HepG2 (cell line): Measurements from ENCODE around the gene DIAPH3. TPM values are rescaled to one million over a fixed set of nuclear protein-coding genes. Genes with fewer than 3 reads are reported as not detected.

Source experiments
- ATF5 ChIP-seq: sonication (generic); formaldehyde crosslinking; IDR thresholded peaks from 2 replicates; pipeline ENCODE4 v1.4.0; 2020; ENCODE audit warnings: mild to moderate bottlenecking, low read depth, missing genetic modification reagents
- ELF1 ChIP-seq: sonication (generic); formaldehyde crosslinking; IDR thresholded peaks from 2 replicates; pipeline ENCODE4 v1.4.0; 2020; ENCODE audit warnings: missing genetic modification reagents
- KAT7 ChIP-seq: IDR thresholded peaks from 2 replicates; pipeline ENCODE4 v1.6.1; 2018; ENCODE audit warnings: borderline replicate concordance, missing compliant biosample characterization
- MLXIP ChIP-seq: sonication (generic); formaldehyde crosslinking; IDR thresholded peaks from 2 replicates; pipeline ENCODE4 v1.9.0; 2021; ENCODE audit warnings: missing genetic modification reagents, borderline replicate concordance
- PAX8 ChIP-seq: sonication (generic); formaldehyde crosslinking; IDR thresholded peaks from 2 replicates; pipeline ENCODE4 v1.8.0; 2022; ENCODE audit warnings: mild to moderate bottlenecking, missing genetic modification reagents, borderline replicate concordance
- RARA ChIP-seq: IDR thresholded peaks from 2 replicates; pipeline ENCODE4 v1.6.1; 2016; ENCODE audit warnings: missing genetic modification reagents, missing compliant biosample characterization
- TBX2 ChIP-seq: sonication (generic); formaldehyde crosslinking; IDR thresholded peaks from 2 replicates; pipeline ENCODE4 v1.5.0; 2020; ENCODE audit warnings: missing genetic modification reagents, mild to moderate bottlenecking, borderline replicate concordance
- THYN1 ChIP-seq: sonication (generic); formaldehyde crosslinking; IDR thresholded peaks from 2 replicates; pipeline ENCODE4 v1.8.1; 2023; ENCODE audit warnings: low read depth, mild to moderate bottlenecking, moderate library complexity, missing genetic modification reagents, borderline replicate concordance
- YEATS4 ChIP-seq: sonication (generic); formaldehyde crosslinking; IDR thresholded peaks from 2 replicates; pipeline ENCODE4 v1.4.0; 2020; ENCODE audit warnings: missing genetic modification reagents, borderline replicate concordance
- ZBTB49 ChIP-seq: sonication (generic); formaldehyde crosslinking; IDR thresholded peaks from 2 replicates; pipeline ENCODE4 v1.4.0; 2020; ENCODE audit warnings: missing genetic modification reagents, borderline replicate concordance
- ZNF550 ChIP-seq: sonication (generic); formaldehyde crosslinking; IDR thresholded peaks from 2 replicates; pipeline ENCODE4 v1.4.0; 2020; ENCODE audit warnings: mild to moderate bottlenecking, missing genetic modification reagents, borderline replicate concordance
- ZNF562 ChIP-seq: sonication (generic); formaldehyde crosslinking; IDR thresholded peaks from 2 replicates; pipeline ENCODE4 v1.8.0; 2022; ENCODE audit warnings: missing genetic modification reagents, borderline replicate concordance
- ZNF576 ChIP-seq: sonication (generic); formaldehyde crosslinking; IDR thresholded peaks from 2 replicates; pipeline ENCODE4 v1.4.0; 2020; ENCODE audit warnings: mild to moderate bottlenecking, missing genetic modification reagents
- polyA plus RNA-seq, 8 experiments: library from polyadenylated mRNA; depleted of rRNA in 3 of 8; stranded (reverse) in 7 of 8; unstranded in 1 of 8; fragments of >200 nt; fragmentation: Illumina TruSeq in 4 of 8; extraction: Trizol in 4 of 8; gene quantifications; 2 replicates each; pipeline versions ENCODE4 v1.2.1 to v1.2.3, GENCODE V29; 2011 to 2016; ENCODE audit warnings: low read depth in 4 of 8, missing spikeins in 1 of 8, mixed read lengths in 1 of 8; ENCODE audit not compliant: insufficient read depth in 1 of 8
- total RNA-seq, 5 experiments: library from RNA; depleted of rRNA; stranded (reverse); fragments of >200 nt; fragmentation: Illumina TruSeq; extraction: Trizol; gene quantifications; 2 replicates each; pipeline ENCODE4 v1.2.3, GENCODE V29; 2016; ENCODE audit warnings: low read depth in 1 of 5
- TF ChIP-seq, protein P1 (sequence below): sonication (generic); formaldehyde crosslinking; IDR thresholded peaks from 2 replicates; pipeline ENCODE4 v1.4.0; 2020; ENCODE audit warnings: missing genetic modification reagents
- TF ChIP-seq, protein P2 (sequence below), 2 experiments: sonication (generic) in 1 of 2; formaldehyde crosslinking in 1 of 2; IDR thresholded peaks; 2 replicates each; pipeline versions ENCODE4 v1.4.0 to v1.6.1; 2016 to 2020; ENCODE audit warnings: borderline replicate concordance in 1 of 2, low read depth in 1 of 2, mild to moderate bottlenecking in 1 of 2, missing genetic modification reagents in 1 of 2

Gene DIAPH3
- total and polyA plus RNA-seq, 2 of the 13 experiments (the other 11 are each of a cell fraction or from before 2014, with no cell fraction given): 4.0 to 9.3 TPM

- TF ChIP-seq ZBTB49 (no peak), ELF1 (no peak), ZNF562 (no peak), ATF5 (CRISPR knock-in tag) (no peak), TBX2 (no peak), ZNF550 (CRISPR knock-in tag) (no peak), YEATS4 (CRISPR knock-in tag) (no peak), PAX8 (CRISPR knock-in tag) (no peak), THYN1 (CRISPR knock-in tag) (no peak), ZNF576 (CRISPR knock-in tag) (no peak), KAT7 (CRISPR knock-in tag) (no peak), RARA (CRISPR knock-in tag) (peak; percentile 59), MLXIP (CRISPR knock-in tag) (no peak)
- TF ChIP-seq, protein P1, sequence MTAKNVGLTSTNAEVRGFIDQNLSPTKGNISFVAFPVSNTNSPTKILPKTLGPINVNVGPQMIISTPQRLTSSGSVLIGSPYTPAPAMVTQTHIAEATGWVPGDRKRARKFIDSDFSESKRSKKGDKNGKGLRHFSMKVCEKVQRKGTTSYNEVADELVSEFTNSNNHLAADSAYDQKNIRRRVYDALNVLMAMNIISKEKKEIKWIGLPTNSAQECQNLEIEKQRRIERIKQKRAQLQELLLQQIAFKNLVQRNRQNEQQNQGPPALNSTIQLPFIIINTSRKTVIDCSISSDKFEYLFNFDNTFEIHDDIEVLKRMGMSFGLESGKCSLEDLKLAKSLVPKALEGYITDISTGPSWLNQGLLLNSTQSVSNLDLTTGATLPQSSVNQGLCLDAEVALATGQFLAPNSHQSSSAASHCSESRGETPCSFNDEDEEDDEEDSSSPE (CRISPR knock-in tag): no peak
- TF ChIP-seq, protein P2, sequence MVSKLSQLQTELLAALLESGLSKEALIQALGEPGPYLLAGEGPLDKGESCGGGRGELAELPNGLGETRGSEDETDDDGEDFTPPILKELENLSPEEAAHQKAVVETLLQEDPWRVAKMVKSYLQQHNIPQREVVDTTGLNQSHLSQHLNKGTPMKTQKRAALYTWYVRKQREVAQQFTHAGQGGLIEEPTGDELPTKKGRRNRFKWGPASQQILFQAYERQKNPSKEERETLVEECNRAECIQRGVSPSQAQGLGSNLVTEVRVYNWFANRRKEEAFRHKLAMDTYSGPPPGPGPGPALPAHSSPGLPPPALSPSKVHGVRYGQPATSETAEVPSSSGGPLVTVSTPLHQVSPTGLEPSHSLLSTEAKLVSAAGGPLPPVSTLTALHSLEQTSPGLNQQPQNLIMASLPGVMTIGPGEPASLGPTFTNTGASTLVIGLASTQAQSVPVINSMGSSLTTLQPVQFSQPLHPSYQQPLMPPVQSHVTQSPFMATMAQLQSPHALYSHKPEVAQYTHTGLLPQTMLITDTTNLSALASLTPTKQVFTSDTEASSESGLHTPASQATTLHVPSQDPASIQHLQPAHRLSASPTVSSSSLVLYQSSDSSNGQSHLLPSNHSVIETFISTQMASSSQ (IDR thresholded peaks at IDR 0.05; ENCODE audit: low read depth): no peak
- TF ChIP-seq, protein P2 (CRISPR knock-in tag; IDR thresholded peaks at IDR 0.05; ENCODE audit: borderline replicate concordance): no peak
Measured at GRCh38 chr13:59701261-59701660, 462.5 kb downstream of the DIAPH3 start (continued).
